MM.1S (cell line): Measurements from ENCODE around the gene TMEM40.

ENCODE experiments used
- CTCF ChIP-seq: fragments of 300-600 bp; sonication (generic); IDR thresholded peaks from 2 replicates; pipeline ENCODE4 v1.5.1; 2016; ENCODE audit warnings: antibody characterized with exemption, low read length, mixed read lengths
- EZH2 ChIP-seq: fragments of 300-600 bp; sonication (generic); optimal IDR thresholded peaks from 2 replicates; pipeline ENCODE3; 2017; ENCODE audit warnings: low read depth, mild to moderate bottlenecking, antibody characterized with exemption, low read length, mixed read lengths

DNA sequence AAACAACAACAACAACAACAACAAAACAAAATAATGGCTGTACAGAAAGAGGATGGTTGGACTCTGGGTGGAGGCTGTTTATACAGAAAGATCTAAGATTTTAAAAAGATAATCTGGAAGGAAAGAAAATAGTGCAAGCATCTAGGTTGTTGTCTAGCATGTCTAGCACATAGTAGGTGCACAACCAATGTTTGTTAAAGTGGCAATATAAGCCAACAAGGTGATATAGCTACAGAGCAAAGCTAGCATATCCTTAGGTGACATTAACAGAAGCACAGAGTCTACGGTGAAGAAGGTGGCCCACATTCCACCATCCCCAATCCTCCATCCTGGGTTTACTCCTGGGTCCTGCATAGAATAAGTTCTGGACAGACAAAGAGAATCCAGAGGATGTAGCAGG is 4.7 kb downstream of the TMEM40 start:
- TF ChIP-seq CTCF (no peak), EZH2 (no peak)
